Tongue (tissue), 2 donors: ENCODE results near the gene FGF14. TPM values are rescaled to one million over a fixed set of nuclear protein-coding genes. Genes with fewer than 3 reads are reported as not detected.
"Not testable (repeated sequence)": the region's sequence is repeated elsewhere in the genome, so short reads cannot be mapped to it uniquely, and the experiment has no call there.

Source experiments
- DNase-seq: peaks from one replicate; pipeline ENCODE4 v3.0.0-alpha.2; 2015
- total RNA-seq: library from RNA; depleted of rRNA; stranded (reverse); fragments of >200 nt; gene quantifications from one replicate; pipeline ENCODE4 v1.2.3, GENCODE V29; 2014

Gene FGF14
- total RNA-seq, 1 donor from 2014 or later: 0.21 TPM

GRCh38 chr13:102195566-102196462, 206.0 kb downstream of the FGF14 start:
- no peak for DNase-seq

GRCh38 chr13:102192858-102193257, 209.0 kb downstream of the FGF14 start:
- DNase-seq: no peak

GRCh38 chr13:102191951-102192502, 209.8 kb downstream of the FGF14 start:
- no peak for DNase-seq

GRCh38 chr13:102190930-102191329, 210.9 kb downstream of the FGF14 start:
- no peak for DNase-seq

GRCh38 chr13:102187313-102187712, 214.5 kb downstream of the FGF14 start:
- DNase-seq: no peak

GRCh38 chr13:102185375-102185984, 216.4 kb downstream of the FGF14 start:
- no peak for DNase-seq

- no peak for DNase-seq
These were observed 218.2 kb downstream of the FGF14 start for GRCh38 chr13:102183509-102184182.

GRCh38 chr13:102182170-102182569, 219.7 kb downstream of the FGF14 start:
- DNase-seq: no peak

GRCh38 chr13:102177431-102177830, 224.4 kb downstream of the FGF14 start:
- DNase-seq: no peak

- DNase-seq: no peak
These were observed 225.0 kb downstream of the FGF14 start for GRCh38 chr13:102176846-102177245.

GRCh38 chr13:102172406-102172805, 229.4 kb downstream of the FGF14 start:
- DNase-seq: no peak

GRCh38 chr13:102170305-102170704, 231.5 kb downstream of the FGF14 start:
- no peak for DNase-seq

GRCh38 chr13:102169471-102170015, 232.3 kb downstream of the FGF14 start:
- no peak for DNase-seq

- DNase-seq: no peak
These were observed 249.1 kb downstream of the FGF14 start for GRCh38 chr13:102152790-102153189.

- no peak for DNase-seq
These were observed 254.5 kb downstream of the FGF14 start for GRCh38 chr13:102147353-102147752.

GRCh38 chr13:102145750-102146149, 256.1 kb downstream of the FGF14 start:
- DNase-seq: no peak

- no peak for DNase-seq
These were observed 259.4 kb downstream of the FGF14 start for GRCh38 chr13:102142473-102142826.

GRCh38 chr13:102141625-102142472, 260.0 kb downstream of the FGF14 start:
- DNase-seq: peak; percentile 45

GRCh38 chr13:102139626-102140025, 262.2 kb downstream of the FGF14 start:
- DNase-seq: no peak

- no peak for DNase-seq
These were observed 263.1 kb downstream of the FGF14 start for GRCh38 chr13:102138635-102139190.

GRCh38 chr13:102137904-102138303, 263.9 kb downstream of the FGF14 start:
- not testable (repeated sequence) for DNase-seq
